HG03457 (cell line): ENCODE data around the gene EXOC3.

Experiments
- ATAC-seq: cut with Tn5 transposase; IDR thresholded peaks from one replicate; pipeline ENCODE4 v1.9.1; 2021; ENCODE audit warnings: moderate number of reproducible peaks; ENCODE audit not compliant: unreplicated experiment

Gene EXOC3

DNA sequence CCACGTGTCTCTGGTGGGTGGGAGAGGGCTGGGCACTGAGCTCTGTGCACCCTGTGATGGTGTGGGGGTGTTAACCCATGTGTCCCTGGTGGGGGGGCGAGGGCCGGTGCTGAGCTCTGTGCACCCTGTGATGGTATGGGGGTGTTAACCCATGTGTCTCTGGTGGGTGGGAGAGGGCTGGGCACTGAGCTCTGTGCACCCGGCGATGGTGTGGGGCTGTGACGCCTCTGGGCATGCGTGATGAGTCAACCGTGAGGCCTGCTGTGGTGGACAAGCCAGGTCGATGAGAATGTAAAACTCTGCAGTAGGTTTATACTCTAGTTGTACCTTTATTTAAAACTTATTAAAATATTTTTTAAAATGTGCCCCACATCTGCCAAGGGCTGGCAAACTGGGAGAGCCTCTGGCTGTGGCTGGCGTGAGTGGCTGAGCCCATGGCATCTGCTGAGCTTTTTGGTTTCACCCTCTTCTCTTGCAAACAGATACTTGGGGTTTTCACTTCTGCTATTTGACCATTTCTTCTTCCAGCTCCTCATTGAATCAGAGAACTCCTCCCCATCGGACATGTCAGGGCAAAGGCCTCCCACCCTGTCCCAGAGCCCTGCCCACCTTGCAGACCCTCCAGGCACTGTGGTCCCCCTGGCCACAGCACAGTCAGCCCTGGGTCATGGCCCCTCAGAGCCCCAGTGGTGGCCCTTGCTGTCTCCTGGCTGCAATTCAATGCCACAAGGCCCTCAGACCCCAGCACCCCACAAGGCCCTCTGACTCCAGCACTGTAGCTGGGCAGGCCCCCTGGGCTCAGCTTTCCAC, 18.5 kb upstream of the EXOC3 start:
- peak; percentile 79 for ATAC-seq

DNA sequence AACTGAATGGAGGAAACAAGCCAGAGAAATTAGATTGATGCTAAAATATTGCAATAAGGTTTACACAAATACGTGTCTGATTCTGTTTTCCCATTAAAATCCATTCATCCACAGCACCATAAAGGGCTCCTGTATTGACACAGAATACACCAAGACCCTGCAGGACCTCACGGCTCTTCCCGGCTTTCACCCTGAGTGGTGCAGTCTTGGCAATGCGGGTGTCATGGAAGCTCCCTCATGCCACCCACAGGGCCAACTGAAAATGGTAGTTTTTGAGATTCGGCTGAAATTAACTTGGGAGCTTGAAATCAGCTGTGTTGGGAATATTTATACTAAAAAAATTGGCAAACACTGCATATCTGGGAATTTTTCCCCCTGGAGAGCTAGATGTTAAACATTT, 17.3 kb upstream of the EXOC3 start:
- ATAC-seq = no peak

DNA sequence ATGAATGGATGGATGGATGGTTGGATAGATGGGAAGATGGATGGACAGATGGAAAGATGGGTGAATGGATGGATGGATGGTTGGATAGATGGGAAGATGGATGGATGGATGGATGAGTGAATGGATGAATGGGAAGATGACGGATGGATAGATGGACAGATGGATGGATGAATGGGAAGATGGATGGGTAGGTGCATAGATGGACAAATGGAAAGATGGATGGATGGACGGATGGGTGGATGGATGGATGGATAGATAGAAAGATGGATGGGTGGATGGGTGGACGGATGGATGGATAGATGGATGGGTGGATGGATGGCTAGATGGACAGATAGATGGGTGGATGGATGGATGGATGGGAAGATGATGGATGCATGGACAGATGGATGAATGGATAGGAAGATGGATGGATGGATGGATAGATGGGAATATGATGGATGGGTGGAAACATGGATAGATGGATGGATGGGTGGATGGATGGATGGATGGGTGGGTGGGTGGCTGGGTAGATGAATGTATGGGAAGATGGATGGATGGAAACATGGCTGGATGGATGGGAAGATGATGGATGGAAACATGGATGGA, 16.5 kb upstream of the EXOC3 start:
- ATAC-seq = no peak

DNA sequence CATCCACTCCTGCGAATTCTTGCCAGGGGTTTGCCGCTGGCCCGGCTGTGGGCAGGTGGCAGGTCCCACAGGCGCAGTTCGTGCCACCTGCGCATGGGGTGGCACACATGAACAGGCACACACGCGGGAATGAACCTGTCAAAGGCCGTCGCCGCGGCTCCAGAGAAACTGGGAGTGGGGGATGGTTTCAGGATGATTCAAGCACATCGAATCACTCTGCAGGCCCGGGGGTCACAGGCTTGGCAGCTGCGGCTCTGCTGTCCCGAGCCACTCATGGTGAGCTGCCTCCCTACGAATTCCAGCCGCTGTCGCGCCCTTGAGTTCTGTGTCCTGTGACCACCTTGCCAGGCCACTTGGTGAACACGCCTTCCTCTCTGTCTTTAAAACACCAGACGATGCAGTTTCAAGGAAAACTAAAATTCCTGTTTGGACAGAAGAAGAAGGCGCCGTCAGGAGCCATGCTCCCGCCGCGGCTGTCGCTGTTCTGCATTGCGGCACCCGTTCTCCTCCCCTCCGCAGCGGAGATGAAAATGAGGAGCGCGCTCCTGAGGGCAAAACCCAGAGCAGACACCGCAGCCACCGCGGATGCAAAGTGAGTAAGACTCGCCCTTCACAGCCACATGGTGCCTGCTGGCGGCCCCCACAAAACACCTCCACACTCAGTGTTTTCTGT, 15.4 kb upstream of the EXOC3 start:
- ATAC-seq = no peak

DNA sequence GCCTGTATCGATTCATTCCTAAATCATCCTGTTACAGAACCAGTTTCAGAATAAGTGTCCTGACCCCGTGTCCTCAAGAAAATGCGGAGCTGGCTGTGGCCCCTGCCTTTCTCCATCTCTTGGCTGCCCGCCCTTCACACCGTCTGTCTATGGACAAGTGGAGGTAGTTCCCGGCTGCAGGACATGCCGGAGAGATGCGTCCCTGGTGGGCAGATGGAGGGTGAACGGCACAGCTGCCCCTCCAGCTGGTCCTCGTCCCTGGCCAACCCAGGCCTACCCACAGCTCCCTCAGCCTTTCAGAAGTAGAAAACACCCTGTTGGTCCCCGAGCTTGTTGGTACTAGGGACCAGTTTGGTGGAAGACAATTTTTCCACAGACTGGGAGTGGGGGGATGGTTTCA, 14.8 kb upstream of the EXOC3 start:
- ATAC-seq = no peak

DNA sequence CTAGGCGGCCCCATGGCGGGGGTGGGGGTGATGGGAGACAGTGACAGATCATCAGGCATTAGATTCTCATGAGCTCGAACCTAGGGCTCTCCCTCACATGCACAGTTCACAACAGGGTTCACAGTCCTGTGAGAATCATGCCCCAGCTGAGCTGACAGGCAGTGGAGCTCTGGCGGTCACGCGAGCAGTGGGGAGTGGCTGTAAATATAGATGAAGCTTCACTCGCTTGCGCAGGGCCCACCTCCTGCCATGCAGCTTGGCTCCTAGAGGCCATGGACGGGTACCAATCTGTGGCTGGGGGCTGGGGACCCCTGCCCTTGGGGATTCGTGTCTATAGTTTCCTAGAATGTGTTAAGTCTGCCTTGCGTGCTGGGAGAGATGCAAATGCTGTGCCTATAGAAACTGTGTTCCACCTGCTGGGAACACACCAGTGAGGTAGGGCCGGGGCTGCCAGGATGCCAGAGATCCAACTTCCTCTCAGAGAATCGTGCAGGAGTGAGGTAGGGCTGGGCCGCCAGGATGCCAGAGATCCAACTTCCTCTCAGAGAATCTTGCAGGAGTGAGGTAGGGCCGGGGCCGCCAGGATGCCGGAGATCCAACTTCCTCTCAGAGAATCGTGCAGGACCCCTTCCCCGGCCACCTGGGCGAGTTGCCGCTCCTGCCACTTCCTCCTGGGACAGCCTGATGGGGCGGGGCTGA, 14.1 kb upstream of the EXOC3 start:
- no peak for ATAC-seq

DNA sequence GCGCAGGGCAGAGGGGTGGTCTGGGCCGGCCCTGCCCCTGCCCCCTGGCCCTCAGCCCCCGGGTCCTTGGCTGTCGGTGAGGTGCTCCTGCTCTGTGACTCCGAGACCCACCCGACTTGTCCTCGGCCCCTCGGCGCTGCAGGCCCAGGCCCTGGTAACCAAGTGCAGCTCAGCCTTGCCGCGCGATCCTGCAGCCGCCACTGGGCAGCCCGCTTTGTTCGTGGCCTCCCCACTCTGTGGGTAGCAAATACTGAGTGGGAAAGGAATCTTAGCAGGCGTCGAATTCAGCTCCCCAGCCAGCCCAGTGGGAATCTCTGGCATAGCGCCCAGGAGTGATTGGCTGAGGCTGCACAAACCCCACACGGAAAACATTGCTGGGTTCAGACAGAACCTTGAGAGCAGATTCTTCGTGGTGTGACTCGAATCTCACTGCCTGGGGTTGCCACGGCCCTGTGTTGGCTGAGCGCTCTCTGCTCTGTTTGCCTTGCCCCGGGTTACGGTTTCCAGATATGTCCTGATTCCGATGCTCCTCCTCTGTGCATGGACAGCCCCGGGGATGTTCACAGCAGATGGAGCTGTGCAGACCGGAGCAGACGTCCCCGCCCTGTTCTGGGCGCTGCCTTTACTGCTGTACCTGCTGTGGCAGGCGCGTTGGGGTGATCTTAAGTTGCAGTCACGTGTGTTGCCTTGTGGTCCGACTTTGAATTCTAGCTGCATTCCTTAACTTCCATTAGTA, 13.4 kb upstream of the EXOC3 start:
- no peak for ATAC-seq

DNA sequence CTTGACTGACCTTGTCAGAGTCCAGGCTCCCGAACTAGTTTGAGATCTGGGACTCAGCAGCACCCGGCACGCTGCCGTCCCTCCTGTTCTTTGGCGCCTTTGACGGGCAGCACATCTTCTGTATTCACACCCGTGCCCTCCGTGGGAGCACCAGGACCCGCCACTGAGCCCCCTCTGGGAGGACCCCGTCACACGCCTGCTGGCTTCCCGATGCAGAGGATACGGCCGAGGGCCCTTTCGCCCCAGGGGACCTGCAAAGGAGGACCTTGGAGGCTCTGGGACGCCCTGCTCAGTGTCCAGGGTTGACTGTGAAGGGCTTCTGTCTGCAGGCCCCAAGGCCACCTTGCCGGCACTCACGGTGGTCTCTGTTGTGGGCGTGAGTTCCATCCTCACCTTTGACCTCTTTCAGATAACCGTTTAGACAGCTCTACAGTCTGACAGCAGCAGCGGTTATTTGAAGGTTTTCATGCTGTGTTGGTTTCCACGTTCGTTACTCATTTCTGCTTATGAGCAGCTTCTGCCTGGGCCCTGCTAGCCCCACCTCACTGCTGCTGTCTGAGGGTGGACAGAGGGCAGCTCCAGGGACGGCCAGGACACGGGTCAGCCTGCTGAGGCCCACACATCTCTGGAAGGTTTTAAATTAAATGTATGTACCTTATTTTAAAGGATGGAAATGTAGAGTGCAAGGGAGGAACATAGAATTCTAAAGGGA, 12.6 kb upstream of the EXOC3 start:
- no peak for ATAC-seq

DNA sequence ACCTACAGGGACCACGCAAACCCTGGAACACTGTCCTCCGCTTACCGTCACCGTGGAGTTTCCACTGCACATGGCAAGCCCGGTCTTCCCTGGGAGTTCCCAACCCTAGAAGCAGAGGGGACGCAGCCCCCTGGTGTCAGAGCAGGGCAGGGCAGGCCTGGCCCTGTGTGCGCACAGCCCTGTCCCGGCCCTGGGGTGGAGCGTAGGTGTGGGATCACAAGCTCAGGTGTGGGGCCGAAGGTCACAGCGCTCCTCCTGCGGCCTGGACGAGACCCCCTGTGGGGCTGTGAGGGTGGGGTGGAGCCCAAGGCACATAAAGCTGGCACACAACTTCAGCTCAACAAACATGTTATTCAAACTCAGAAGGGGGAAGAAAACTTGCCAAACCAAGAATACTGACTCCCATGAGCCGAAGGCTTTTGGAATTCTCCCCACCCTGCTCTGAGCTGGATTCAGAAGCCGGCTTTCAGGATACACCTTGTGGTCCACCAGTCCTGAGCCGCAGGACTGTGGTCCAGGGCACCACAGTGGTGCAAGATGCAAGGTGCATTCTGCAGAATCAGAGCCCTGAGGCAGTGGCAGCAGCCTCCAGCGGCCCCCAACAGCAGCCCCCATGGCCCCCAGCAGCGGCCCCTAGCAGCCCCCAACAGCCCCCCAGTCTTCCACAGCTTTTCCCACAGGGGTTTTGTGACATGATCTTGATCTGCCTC, 11.8 kb upstream of the EXOC3 start:
- ATAC-seq = no peak

DNA sequence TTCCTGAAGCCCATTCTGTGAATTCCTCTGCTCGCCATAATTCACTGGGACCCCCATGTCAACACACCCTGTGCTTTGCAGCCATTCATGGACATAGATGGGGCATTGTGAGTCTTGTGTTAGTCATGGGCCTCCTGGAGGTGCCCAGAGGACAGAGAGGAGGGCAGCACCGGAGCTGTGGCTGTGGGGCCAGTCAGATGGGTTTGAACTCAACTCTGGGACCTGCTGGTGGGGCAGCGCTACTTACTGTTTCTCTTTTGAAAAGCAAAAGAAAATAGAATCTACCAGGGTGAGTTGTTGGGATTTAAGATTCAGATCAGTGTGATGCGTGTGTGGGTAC, 11.3 kb upstream of the EXOC3 start:
- ATAC-seq = no peak

DNA sequence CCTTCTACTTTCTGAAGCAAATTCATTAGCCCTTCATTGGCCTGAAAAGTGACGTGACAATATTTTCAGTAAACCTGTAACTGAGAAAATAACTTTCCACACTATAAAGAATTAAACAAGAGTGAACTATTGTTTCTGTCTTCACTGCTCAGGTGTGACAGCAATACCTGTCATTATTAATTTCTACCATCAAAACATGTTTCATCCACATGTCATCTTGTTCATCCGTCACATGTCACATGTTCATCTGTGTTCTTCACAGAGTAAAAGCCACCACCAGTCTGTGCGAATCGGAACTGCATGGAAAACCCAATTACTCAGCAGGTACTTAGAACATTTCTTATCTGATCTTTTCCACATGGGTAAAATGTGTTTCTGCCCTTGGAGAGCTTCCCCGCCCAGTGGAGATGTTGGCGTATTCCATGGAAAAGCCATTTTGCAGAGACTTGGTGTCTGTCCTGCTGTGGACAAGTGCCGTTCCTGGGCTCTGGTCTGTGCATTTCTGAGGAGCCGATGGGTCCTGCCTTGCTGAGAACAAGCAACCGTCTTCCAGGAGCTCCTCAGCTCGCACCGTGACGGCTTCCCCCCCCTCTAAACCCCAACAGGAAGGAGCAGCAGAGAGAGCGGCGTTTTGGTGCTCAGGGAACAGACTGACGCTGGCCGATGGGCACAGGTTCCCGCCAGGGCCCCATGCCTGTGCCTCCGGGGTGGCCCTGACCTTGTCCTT, 10.6 kb upstream of the EXOC3 start:
- no peak for ATAC-seq

DNA sequence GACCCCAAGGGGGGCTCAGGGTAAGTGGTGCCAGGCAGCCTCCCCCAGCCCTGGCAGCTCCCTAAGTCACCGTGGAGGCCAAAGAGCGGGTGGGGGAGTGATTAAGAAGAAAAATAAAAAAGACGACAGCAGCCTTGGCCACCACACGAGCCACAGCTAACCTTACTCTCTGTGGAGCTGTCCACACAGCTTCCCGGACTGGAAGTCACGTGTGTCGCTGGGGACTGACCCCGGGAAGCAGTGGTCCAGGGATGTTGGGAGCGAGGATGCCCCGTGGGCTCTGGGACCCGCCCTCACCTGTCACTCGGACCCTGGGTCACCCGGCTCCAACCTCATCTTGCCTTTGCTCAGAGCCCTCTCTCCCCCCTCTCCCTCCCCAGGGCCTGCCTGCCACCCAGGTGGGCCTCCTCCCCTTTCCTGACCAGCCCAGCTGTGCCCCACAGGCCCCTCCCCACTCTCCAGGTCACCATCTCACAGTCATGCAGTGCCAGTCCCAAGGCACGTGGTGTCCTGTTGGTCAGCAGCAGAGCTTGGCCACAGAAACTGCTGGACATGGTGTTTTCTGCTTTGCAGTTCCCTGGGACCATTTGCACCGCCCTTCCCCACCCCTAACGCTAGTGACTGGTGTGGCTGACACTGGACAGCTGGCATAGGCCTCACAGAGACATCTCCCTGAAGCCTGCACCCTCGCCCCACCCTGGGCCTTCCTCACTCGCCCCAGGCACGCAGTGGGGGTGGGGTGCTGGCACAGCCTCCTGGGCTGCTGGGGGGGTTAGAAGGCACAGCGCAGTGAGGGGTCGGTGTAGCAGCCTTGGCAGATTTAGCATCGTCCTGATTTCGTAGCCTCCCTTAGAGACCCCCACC, 9.8 kb upstream of the EXOC3 start:
- no peak for ATAC-seq

DNA sequence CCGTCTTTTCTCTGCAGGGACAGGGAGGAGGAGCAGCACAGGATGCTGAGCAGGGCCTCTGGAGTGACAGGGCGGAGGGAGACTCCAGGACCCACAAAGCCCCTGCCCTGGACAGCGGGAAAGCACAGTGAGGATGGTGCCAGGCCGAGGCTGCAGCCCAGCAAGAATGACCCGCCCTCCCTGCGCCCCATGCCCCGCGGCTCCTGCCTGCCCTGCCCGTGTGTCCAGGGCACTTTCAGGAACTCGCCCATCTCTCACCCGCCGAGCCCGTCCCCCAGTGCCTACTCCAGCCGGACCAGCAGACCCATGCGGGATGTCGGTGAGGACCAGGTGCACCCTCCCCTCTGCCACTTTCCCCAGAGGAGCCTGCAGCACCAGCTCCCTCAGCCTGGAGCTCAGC, 9.1 kb upstream of the EXOC3 start:
- ATAC-seq = no peak

DNA sequence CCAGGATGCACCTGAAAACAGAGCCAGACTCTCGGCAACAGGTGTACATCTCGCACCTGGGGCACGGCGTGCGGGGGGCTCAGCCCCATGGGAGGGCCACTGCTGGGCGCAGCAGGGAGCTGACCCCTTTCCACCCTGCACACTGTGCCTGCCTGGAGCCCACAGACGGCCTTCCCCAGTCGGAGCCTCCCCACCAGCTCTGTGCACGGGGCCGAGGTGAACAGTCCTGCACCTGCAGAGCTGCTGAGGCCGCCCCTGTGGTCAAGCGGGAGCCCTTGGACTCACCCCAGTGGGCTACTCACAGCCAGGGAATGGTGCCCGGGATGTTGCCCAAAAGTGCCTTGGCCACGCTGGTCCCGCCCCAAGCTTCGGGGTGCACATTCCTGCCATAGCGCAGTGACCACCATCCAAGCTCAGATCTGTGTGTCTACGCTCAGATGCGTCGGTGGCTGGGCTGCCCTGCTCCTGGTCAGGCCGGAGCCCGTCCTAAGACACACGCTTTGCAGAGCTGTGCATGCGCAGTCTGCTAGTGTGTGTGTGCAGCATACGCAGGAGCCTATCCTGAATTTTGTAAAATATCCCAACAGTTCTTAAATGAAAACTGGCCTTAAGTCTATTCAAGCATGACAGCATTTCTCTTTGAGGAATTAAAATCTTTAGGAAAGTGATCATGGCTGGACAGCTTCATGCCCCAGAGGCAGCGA, 8.4 kb upstream of the EXOC3 start:
- ATAC-seq = no peak

DNA sequence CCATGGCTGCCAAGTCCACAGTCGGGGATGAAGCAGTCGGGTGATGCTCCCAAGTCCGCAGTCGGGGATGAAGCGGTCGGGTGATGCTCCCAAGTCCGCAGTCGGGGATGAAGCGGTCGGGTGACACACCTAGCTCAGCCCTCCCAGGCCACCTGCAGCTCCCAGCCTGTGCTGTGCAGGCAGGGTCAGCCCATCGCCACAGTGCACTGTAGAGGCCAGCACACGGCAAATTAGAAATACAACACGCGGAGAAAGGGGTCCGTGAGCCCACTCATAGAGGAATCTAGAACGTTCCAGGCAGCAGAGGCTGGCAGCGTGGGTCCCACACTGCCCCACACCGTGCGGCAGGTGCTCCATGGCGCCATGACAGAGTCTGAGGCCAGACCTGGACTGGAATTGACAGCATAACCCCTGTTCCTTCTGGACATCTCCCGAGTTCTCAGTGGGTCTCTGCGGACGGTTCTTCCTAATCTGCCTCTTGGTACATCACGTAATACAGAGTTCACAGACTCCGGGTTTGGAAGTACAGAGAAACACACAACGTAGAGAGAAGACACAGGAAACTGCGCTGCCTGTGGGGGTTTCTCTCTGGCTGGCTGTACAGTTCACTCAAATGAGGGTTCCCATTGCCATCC, 7.7 kb upstream of the EXOC3 start:
- ATAC-seq = no peak

DNA sequence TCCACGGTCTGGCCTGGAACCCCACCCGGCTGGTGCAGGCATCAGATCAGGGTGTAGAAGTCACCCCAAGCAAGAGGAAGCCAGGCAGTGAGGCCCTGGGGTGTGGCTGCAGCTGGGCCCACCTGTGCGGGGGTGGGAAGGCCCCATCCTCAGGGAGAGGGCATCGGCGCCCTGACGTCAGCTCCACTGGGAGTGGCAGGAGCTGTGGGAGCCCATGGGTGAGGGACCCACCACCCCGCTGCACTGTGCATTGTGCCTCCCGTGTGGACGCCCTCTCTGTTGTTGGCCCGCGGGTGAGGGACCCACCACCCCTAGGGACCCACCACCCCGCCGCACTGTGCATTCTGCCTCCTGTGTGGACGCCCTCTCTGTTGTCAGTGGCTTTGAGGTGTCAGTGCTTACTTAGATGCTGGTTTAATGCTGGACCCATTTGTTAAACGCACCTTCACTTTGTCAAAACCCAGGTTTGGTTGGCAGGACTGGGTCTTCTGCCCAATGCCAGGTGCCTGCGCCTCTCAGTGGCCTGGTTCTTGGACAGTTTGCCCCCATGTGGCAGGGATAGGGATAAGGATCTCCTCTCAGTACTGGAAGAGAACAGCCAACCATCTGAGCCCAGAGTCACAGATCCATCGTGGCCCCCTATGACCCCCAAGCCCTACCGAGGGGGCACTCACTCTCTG, 6.9 kb upstream of the EXOC3 start:
- no peak for ATAC-seq

DNA sequence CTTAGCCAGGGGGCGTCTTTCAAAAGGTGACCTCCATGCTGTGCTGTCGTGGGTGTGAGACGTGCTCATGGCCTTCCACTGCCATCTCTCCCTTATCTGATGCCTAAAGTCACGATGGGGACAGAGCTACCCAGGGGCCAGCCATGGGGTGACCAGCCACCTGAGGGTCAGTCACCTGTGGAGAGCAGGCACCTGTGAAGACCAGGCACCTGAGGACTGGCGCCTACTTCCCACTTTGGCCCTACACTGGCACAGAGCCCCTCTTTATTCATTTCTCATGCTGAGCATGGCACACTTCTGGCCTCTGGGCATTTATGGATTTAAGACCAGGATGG, 6.4 kb upstream of the EXOC3 start:
- no peak for ATAC-seq
